SW480 (cell line): ENCODE data around the gene SBK1.

Experiments used
- DNase-seq: peaks from one replicate; pipeline ENCODE4 v3.0.0-alpha.2; 2016; ENCODE audit warnings: low spot score

Gene SBK1

GRCh38 chr16:28282045-28282444, 10.3 kb upstream of the SBK1 start:
- DNase-seq = no peak

GRCh38 chr16:28283173-28283572, 9.2 kb upstream of the SBK1 start:
- DNase-seq = no peak

GRCh38 chr16:28283798-28284577, 8.3 kb upstream of the SBK1 start:
- no peak for DNase-seq

DNA sequence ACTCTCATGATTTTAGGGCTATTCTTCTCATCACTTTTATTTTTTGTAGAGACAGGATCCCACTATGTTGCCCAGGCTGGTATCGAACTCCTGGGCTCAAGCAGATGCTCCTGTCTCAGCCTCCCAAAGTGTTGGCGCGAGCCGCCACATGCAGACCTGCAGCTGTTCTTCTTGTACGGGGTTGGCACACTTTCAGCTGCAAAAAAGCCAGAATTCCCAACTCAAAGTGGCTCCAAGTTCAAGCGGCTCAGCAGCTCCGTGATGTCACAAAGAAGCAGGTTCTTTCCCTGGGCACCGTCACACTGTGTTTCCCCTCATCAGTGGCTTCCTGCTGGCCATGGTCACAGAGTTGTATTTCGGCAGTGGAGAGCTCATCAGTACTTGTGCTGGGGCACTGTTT, 6.7 kb upstream of the SBK1 start:
- no peak for DNase-seq

DNA sequence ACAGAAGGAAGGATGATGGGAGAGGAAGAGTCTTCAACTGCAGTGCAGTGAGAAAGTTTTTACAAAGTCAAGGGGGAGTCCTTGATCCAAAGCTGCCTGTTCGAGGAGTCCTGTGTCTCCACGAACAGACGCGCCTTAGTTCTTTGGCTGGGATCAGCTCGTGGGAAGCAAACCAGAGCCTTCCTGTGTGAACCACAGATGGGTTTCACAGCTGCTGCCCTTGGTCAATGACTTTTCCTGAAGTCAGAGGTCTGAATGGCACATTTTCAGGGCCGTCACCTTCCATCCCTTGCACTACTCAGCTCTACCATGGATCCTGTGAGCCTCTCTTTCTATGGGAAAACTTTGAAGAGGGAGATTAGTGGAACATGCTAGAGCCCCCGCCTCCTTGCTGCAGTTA, 4.2 kb upstream of the SBK1 start:
- no peak for DNase-seq

DNA sequence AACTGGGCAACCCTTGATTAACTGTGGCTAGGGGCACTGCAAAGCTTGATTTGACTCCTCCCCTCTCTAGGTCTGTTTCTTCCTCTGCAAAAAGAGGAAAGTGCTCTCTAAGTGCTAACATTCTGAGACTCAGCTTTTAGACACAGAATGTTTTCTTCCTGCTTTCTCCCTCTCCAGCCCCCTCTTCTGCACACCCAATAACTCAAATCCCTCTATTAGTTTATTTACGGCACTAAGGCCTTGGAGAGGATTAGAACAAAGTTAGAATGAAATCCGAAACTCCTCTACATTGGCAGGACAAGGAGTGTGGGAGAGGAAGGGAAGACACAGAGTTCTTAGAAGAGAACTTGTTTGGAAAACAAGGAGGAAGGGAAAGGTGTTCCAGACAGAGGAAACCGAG, 3.3 kb upstream of the SBK1 start:
- DNase-seq = no peak

DNA sequence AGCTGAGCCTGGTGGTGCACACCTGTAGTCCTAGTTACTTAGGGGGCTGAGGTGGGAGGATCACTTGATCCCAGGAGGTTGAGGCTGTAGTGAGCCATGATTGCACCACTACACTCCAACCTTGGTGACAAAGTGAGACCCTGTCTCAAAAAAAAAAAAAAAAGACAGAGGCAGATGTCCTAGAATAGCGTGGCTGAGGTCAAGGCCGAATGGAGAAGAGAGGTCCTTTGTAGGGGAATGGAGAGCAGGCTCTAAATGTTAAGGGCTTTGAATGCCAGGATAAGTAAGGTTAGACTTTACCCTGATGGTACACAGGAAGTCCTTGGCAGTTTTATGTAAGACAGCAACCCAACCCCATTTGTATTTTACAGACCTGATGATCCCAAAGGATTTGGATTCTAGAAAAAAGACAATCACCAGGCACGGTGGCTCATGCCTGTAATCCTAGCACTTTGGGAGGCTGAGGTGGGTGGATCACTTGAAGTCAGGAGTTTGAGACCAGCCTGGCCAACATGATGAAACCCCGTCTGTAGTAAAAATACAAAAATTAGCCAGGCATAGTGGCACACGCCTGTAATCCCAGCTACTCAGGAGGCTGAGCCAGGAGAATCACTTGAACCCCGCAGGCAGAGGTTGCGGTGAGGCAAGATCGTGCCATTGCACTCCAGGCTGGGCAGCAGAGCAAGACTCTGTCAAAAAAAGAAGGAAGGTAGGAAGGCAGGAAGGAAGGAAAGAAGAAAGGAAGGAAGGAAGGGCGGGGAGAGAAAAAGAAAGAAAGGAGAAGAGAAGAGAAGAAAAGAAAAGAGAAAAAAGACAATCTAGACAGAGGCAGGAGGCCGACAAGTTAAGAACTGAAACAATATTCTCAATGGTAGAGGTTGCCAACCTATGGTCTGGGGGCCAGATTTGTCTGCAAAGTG, 2.1 kb upstream of the SBK1 start:
- DNase-seq = no peak

DNA sequence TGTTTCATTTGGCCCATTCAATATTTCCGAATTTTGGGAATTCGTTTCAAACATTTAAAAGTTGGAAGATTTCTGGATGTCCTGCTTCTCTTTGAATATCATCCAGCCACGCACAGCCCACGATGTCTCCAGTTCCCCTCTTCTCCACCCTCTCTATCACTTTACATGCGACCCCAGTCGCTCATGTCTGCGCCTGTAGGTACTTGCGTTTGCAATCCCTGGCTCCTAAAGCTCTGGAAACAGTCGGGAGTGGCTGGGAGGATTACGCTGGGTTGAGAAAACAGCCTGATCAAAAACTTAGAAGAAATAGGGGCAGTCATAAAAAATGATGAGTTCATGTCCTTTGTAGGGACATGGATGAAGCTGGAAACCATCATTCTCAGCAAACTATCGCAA, 1.5 kb upstream of the SBK1 start:
- no peak for DNase-seq

GRCh38 chr16:28292731-28293600, 641 bp downstream of the SBK1 start:
- no peak for DNase-seq

DNA sequence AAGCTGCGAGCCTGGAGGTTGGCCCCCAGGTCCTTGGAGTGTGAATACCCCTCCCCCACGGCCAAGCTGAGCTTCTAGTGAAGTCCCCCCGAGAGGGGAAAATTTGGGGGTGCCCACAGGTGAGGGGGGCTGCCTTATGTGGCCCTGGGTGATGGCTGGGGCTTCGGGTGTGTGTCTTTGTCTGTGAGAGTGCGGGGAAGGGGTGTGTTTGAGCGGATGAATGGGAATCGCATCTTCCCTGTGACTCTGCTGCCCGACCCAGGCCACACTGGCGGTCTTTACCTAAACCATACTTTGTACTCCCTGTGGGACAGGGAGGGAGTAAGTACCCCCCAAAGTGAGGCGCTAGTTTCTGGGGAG, 1.3 kb downstream of the SBK1 start:
- DNase-seq = no peak

DNA sequence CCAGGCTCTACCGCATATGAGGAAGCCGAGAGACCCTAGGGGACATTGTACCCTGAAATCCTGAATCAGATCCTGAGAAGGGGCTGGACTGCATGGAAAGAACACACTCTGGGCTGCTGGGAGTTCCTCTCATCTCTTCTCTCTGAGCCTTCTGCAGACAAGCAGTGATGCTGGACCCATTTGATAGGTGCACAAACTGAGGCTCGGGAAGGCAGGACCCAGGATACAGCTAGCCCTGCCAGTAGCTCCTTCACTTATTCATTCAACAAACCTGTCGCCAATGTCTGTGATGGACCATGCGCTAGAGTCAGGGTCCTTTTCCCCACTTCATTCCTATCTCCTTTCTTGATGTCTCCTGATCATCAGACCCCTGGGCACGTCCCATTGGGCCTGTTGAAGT, 1.9 kb downstream of the SBK1 start:
- DNase-seq = no peak

DNA sequence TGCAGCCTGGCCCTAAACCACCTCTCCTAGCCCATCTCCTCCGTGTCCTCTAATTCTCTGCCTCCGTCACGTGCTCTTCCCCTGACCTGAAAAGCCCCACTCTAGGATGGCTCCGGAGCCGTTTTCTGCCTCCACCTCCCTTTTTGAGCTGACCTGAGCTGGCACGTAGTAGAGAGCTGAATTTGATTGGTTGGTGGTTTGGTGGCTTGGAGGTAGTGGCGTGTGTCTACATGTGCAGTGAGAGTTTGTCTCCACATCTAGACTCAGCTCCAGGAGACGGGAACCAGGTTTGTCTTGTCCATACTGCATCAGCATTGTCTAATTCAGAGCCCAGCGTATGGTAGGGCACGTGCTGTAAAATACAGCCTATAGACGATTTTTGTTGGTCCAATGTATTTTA, 3.0 kb downstream of the SBK1 start:
- no peak for DNase-seq

- no peak for DNase-seq
These were observed 5.0 kb downstream of the SBK1 start for GRCh38 chr16:28297308-28297707.

DNA sequence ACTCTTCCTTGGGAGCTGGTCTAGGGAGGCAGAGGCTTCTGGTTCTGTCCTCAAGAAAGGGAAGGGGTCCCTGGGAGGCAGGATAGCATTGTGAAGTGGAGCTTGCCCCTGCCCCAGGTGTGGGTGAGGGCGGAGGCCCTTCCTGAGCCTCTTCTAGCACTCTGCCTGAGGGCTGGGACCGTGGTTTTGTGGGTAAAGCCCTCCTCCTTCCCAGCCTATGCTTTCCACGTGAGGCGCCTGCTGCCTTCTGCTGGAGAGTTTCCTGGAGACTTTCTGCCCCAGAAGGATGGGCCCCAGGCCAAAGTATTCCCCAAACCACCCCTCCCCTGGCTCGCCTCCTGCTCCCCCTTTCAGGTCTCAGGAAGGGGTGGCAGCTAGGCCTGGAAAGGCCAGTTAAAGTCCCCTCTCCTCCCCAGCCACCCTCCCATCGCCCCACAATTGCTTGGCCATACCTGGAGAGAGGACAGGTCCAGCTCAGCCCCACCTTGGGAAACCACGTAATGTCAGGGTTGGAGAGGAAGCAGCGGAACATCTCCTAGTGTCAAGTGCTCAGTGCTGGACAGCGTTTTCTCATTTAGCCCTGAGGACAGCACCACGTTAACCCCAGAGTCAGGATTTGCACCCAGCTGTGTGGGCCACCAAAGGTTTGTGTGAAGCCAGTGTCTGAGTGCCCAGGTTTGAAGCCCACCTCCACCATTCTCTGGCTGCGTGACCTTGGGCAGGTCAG, 5.6 kb downstream of the SBK1 start:
- no peak for DNase-seq

- DNase-seq = no peak
These were observed 6.2 kb downstream of the SBK1 start for GRCh38 chr16:28298511-28298878.

- no peak for DNase-seq
These were observed 8.0 kb downstream of the SBK1 start for GRCh38 chr16:28300327-28300726.

DNA sequence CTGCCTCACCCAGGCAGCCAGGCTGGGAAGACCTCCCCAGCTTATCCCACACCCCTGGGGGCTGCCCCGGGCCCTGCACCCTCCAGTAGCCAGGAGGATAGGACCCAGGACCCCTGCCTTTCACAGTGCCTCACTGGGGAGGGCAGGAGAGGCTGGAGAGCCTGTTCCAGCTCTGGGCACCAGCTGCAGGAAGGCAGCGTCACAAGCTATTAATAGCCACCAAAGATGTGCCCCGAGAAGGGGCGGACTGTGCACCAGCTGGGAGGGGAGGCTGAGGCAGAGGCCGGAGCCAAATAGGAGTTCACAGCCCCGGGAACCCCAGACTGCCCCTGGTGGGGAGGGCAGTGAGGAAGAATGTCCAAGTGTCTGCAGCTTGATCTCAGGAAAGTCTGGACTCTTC, 8.8 kb downstream of the SBK1 start:
- DNase-seq = no peak

DNA sequence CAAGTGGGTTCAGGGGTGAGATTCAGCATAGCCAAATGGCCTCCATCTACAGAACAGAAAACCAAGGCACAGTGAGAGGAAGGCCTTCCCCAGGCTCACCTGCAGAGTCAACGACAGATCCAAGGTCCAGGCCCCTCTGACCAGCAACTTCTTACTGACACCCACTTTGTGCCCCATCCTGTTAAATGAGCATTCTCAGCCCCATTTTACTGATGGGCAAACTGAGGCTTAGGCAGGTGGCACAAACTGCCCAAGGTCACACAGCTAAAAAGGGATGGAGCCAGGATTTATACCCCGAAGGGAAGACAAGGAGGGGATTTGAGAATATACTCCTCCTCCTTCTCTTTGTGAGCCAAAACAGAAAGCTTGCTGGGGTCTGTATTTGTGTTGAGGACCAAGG, 9.3 kb downstream of the SBK1 start:
- no peak for DNase-seq

- no peak for DNase-seq
These were observed 10.8 kb downstream of the SBK1 start for GRCh38 chr16:28303132-28303531.

DNA sequence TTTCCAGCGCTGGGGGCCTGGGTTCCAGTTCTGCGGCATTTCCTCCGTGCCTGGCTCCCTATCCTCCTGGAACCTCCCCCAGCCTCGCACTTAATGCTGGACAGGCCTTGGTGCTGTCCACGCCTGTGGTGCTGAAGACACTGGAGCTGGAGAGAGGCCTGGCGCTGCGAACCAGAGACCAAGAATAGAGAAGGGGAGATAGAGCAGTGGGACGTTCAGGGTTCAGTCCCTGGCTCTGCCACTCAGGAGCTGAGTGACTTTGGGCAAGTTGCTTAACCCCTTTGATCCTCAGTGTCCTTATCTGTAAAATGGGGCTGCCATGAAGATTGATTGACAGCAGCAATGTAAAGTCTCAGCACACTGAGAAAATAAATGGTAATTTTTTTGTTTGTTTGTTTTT, 11.9 kb downstream of the SBK1 start:
- no peak for DNase-seq

GRCh38 chr16:28307936-28308335, 15.6 kb downstream of the SBK1 start:
- no peak for DNase-seq
